Tongue (tissue), 2 donors: ENCODE measurements around the gene CLCNKB. TPM values are rescaled to one million over a fixed set of nuclear protein-coding genes. Genes with fewer than 3 reads are reported as not detected.
"Not testable (repeated sequence)": the region's sequence is repeated elsewhere in the genome, so short reads cannot be mapped to it uniquely, and the experiment has no call there.

Experiments
- DNase-seq: peaks from one replicate; pipeline ENCODE4 v3.0.0-alpha.2; 2015
- total RNA-seq: library from RNA; depleted of rRNA; stranded (reverse); fragments of >200 nt; gene quantifications from one replicate; pipeline ENCODE4 v1.2.3, GENCODE V29; 2014

Gene CLCNKB
- total RNA-seq: 0.41 TPM

DNA sequence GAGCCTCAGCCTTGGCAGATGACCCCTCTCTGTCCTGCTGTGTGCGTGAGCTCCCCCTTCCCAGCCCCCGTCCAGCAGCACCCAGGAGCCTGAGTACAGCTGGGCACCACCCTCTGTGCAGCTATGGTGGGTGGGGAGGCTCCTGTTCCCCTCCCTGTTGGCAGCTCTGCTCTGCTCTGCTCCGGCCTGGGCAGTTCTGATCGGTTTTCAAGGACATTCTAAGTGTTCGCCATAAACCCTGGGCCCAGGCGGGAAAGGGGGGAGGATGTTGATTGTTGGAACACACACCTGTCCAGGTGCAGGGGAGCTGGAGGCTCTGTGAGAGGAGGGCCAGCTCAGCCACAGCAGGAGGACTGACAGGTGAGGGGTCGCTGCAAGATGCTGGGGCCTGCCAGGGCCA, at the start of gene CLCNKB:
TSS of gene CLCNKB (plus strand) at position 262 of the 400 bp plus-strand sequence. CDS start 711 bp downstream, outside the sequence.
- DNase-seq: no peak

DNA sequence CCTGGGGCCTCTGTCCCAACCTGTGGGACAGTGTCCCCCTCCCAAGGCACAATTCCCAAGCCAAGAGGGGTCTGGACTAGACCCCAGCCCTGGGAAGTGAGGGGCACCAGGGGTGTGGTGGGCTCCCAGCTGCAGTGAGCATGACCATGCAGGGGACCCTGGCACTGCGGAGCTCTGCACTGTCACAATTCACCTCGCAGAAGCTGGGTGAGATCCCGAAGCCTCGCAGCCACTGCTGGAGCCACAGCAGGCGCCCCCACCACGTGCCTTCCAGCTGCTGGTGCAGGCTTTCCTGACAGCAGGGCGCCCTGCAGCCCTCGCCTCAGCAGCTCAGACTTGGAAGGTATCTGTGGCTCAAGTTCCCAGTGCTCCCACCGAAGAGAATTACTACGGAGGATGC, 49.5 kb upstream of the CLCNKB start:
- DNase-seq: no peak

DNA sequence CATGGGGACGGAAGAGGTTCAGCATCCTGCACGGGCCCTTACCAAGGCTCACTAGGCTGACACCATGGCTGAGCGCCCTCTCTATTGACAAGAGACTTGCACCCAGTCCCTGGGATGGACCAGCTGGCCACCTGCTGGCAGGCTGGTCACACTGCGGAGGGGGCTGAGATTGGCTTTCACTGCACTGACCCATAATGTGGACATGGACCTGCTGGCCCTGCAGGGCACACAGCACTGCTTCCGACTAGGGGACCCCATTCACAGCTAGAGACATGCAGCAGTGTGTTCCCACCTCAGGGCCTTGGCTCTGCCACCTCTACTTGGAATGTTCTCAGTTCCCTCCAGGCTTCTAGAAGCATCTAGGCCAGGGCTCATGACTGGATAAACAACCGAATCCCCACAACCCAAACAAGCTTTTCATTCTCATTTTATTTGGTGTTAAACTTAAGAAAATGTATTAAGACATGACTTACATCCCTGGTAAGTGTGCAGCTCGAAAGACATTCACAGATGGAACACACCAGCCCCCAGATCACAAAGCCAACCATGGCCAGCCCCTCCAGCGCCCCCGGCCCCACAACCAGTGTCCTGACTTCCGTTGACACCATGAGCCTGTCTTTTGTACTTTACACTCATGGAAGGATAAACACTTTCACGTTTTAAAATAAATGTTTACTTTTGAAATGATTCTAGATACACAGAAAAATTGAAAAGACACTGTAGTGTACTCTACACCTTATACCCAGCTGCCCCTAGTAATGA, 48.8 kb upstream of the CLCNKB start:
- peak; percentile 55 for DNase-seq

DNA sequence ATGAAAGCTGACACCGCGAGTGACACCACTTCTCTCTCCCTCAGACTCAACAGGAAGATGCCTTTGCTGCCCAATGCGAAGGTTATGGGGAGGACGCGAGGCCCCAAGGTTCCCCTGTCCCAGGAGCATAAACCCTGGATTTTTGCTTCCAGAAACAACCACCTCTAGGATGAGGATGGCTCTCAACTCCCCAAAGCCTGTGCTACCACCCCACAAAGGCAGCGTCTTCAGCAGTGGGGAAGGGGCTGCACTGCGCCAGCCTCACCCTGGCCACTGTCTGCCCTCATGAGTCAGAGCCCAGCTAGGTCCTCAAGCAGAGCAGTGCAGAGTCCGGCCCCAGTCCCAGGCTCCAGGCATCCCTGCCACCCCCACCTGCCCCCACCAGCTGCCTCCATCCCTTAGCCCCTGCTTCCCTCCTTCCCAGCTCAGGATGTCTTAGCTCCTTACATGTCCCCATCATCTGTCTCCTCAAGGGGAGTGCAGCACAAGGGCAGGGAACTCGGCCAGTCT, 46.5 kb upstream of the CLCNKB start:
- no peak for DNase-seq

DNA sequence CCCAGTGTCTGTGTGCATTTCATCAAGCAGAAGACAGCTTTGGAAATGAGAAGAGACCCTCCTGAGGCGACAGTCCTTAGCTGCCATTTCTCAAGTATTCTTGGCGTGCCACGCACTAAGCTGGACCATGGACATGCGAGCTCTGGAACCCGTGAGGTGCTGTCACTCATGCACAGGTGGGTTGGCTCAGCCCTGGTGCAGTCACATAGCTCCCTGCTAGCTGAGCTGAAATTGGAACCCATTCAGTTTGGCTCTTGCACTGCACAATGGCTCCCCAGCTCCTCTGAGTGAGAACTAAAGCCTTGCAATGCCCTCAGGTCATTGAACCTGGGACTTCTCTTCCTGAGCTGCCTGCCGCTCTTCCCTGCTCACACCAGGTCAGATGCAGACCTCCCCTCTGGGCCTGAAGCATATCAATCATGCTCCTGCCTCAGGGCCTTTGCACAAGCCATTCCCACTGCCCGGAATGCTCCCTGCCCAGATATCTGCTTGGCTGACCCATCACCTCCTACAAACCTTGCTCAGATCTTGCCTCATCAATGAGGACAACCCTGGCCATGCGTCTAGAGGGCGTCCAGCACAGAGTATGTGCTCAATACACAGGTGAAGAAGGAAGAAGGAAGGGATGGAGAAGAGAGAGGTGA, 45.8 kb upstream of the CLCNKB start:
- DNase-seq: peak; percentile 38

DNA sequence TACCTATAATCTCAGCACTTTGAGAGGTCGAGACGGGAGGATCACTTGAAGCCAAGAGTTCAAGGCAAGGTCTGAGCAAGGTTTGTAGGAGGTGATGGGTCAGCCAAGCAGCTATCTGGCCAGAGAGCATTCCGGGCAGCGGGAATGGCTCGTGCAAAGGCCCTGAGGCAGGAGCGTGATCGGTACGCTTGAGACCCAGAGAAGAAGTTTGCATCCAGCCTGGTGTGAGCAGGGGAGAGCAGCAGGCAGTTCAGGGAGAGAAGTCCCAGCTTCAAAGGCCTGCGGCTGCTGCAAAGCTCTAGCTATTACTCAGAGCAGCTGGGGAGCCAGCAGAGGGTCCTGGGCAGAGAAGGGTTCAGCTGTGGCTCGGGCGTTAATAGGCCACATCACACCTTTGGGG, 44.7 kb upstream of the CLCNKB start:
- no peak for DNase-seq

DNA sequence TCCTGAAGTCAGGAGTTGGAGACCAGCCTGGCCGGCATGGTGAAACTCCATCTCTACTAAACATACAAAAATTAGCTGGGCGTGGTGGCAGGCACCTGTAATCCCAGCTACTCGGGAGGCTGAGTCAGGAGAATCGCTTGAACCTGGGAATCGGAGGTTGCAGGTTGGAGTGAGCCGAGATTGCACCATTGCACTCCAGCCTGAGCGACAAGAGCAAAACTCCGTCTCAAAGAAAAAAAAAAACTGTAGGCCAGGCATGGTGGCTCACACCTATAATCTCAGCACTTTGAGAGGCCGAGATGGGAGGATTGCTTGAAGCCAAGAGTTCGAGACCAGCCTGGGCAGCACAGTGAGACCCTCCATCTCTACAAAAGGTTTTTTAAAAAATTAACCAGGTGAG, 42.3 kb upstream of the CLCNKB start:
- DNase-seq: not testable (repeated sequence)

DNA sequence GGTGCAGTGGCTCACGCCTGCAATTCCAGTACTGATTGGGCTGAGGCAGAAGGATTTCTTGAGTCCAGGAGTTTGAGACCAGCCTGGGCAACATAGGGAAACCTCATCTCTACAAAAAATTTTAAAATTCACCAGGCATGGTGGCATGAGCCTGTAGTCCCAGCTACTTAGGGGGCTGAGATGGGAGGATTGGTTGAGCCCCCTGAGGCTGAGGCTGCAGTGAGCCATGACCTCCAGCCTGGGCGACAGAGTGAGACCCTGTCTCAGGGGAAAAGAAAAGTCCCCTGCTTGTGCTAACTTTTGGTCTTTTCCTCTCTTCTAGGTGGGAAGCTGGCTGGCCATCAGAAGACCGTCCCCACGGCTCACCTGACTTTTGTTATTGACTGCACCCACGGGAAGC, 38.0 kb upstream of the CLCNKB start:
- no peak for DNase-seq

DNA sequence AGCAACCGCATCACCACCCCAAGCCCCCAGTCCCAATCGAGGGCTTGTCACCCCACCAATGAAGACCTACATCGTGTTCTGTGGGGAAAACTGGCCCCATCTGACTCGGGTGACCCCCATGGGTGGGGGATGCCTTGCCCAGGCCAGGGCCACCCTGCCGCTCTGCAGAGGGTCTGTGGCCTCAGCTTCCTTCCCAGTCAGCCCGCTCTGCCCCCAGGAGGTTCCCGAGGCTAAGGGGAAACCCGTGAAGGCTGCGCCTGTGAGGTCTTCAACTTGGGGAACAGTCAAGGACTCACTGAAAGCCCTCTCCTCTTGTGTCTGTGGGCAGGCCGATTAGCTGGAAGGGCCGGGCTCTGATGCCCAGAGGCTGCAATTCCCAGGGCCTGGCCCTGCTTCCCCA, 37.6 kb upstream of the CLCNKB start:
- no peak for DNase-seq

DNA sequence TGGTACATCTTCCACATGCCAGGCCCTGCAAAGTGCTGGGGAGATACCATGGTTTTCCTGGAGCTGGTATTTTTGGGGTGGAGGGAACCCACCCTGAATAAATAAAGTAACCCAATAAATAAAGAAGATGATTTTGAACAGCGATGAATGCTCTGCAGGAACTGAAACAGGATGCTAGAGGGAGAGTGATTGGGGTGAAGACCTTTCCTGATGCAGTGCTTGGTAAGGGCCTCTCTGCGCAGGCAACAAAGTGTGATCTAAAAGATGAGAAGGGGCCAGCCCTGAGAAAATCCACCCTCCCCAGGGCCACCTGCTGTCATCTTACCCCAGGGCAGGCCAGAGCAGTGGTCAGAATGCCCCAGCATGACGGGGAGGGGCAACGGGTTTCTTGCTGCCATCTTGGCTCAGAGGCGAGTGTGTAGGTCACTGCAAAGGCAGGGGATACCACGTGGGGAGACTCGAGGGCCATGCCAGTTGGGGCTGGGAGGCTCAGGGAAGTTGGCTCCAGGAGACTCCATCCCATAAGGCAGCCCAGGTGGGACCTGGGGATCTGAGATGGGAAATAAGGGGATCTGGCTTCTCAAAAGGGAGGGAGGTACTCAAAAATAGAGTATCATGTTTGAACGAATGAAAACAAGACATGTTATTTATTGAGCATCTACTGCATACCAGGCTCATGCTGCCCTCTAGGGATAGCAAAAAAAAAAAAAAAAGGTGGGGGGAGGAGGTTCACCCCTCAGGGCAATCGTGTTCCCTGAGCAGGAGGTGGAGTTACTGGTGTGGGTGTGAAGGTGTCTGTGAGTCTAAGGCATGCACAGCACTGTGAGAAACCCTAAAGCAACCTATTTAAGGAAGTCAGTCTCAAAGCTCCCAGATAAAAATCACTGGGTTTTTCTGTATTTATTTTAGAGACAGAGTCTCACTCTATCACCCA, 36.8 kb upstream of the CLCNKB start:
- no peak for DNase-seq

DNA sequence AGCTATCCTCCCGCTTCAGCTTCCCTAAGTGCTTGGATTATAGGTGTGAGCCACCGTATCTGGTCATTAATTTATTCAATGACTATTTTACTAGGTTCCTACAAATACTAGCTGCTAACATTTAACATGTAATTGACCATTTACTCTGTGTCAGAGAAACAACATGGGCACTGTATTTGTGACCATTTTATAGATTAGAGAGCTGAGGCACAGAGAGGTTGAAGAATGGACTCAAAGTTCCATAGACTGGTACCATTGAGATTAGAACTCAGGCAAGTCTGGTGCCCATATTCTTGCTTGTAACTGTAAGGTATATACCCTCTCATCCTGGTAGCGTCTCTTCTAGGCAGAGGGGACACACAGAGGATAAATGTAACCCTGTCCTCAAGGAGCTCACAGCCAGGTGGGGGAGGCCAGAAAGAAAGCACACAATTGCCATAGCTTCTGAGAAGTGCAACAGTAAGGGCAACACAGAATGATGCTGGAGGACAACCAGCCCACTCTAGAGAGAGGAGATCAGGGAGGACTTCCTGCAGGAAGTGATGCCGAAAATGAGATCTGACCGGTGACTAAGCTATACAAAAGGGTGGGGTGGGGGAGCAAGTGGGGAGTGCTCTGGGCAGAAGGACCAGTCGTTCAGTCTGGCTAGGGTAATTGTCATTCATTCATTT, 35.8 kb upstream of the CLCNKB start:
- DNase-seq: no peak

DNA sequence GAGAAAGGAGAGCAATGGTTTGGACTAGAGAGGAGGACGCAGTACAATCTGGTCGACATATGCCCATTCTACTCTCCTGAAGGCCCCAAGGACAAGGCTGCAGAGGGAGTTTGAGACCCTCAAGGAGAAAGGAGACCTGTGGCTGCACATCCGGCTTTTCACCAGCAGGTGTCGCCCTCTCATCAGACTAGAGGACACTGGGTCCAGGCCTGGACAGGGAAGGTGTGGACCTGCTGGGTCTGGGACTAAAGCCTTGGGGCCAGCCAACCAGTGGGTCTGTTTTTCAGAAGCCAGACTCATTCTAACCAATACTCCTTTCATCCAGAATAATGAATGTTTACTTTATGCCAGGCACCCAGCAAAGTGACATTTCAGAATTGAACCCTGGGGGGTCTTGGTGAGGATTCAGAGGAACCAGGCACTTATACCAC, 34.5 kb upstream of the CLCNKB start:
- peak; percentile 92 for DNase-seq

DNA sequence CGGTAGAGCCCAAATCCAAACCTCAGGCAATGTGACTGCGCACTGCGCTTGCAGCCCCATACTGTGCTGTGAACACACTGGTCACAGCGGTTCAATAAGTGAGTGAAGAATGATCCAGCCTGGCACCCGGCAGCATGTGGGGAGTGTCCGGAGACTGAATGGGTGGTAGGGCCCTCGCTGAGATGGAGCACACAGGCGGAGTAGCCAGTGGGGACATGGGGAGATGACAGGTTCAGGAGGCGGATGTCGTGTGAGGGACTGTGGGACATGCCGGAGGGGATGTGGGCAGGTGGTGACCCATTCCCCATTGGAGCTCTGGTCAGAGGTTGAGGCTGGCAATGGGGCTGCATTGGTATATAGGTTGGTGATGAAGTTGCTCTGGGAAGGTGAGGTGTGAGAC, 33.9 kb upstream of the CLCNKB start:
- no peak for DNase-seq

DNA sequence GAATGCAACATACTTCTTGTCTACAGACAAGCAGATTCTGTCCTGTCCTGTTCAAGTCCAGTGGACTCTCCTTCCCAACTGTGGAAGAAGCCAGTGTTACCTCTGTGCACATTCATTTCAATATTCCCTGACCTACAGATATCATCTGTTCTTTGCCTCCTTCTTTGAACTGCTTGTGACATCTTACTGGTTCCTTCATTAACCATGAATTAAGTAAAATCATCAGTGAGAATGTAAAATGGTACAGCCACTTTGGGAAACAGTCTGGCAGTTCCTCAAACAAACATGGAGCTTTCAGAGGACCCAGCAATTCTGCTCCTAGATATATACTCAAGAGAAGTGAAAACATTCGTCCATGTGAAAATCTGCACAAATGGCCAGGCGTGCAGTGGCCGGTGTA, 32.7 kb upstream of the CLCNKB start:
- DNase-seq: no peak

DNA sequence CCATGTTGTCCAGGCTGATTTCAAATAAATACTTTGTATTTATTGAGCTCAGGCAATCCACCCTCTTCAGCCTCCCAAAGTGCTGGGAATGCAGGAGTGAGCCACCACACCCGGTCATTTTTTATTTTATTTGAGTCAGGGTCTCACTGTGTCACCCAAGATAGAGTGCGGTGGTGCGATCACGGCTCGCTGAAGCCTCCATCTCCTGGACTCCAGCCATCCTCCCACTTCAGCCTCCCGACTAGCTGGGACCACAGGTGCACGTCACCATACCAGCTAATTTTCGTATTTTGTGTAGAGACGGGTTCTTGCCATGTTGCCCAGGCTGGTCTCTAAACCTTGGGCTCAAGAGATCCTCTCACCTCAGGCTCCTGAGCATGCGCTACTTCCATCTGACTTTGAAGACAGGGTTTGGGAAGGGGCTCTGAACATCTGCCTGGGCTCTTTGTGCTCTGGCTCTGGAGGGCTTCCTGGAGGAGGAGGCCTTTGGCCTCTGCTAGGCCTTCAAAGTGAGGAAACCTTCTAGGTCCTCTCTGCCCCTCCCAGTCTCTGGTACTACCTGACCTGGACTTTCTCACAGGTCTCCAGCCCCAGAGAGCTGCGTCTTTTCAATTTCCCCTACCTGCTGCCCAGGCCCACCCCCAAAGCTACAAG, 31.5 kb upstream of the CLCNKB start:
- DNase-seq: no peak

DNA sequence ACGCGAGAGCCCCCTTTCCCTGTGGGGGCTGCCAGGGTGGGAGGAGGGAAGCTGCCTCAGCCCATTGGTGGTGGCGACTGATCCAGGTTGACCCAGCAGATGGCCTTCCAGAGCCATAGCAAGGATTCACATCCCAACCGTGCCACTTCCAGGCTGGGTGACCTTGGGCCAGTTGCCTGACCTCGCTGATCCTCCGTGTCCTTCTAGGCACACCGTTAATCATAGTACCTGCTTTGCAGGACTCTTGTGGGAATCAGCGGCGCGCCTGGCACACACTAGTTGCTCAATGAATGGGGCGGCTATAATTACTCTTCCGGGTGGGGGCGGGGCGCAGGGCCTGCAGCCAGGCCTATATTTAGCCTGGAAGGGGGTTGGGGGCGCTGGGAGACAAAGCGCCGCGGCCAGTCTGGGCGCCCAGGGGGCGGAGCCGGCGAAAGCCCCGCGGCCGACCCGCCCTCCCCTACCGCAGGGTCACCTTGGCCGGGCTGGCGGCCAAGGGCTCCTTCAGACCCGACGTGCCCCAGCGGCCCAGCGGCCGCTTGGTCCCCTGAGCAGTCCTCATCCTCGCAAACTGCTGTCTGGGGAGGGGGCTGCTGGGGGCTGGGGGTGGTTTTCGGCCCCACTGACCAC, 30.9 kb upstream of the CLCNKB start:
- DNase-seq: peak; percentile 84

DNA sequence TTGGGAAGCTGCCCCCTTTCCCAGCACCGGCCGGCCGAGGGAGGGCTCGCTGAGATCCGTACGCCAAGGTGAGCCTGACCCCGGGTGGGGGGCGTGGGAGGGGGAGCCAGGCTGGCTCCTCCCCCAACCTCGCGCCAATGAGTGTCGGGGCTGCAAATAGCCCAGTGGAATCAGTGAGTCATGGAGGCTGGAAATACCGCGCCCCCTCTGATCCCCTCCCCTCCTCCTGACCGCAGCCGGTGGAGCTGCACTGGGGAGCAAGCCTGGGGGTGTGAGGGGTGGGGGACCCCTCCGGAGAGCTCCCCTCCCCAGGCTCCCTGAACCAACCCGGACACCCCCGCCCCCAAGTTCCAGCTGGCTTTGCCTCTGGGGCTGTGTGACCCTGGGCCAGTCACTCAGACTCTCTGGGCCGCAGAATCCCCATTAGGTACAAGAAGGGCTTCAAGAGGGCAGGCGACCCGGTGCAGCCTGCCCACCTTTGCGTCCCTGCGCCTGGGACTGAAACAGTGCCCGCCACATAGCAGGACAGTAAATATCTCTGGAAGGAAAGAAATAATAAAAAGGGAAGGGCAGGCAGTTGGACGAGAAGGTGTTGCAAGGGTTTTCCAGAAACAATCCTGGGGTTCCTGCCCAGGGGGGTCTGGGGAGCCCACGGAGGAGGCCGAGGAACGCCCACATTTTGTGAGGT, 30.2 kb upstream of the CLCNKB start:
- DNase-seq: peak; percentile 85

DNA sequence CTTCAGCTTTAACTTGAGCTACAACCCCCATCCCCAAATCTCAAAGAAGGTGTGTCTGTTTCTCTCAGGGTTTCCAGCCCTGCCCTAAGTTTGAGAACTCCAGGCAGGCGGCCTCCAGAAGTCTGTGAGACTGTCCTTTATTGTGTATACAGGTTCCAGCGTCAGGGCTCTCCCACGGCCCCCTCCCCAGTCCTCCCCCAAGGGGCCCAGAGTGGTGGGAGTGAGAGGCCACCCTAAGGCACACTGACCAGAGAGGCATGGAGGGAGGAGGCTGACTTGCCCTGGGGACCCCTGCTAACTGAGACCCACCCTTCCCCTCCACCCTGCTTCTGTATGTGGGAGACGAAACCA, 29.7 kb upstream of the CLCNKB start:
- no peak for DNase-seq

DNA sequence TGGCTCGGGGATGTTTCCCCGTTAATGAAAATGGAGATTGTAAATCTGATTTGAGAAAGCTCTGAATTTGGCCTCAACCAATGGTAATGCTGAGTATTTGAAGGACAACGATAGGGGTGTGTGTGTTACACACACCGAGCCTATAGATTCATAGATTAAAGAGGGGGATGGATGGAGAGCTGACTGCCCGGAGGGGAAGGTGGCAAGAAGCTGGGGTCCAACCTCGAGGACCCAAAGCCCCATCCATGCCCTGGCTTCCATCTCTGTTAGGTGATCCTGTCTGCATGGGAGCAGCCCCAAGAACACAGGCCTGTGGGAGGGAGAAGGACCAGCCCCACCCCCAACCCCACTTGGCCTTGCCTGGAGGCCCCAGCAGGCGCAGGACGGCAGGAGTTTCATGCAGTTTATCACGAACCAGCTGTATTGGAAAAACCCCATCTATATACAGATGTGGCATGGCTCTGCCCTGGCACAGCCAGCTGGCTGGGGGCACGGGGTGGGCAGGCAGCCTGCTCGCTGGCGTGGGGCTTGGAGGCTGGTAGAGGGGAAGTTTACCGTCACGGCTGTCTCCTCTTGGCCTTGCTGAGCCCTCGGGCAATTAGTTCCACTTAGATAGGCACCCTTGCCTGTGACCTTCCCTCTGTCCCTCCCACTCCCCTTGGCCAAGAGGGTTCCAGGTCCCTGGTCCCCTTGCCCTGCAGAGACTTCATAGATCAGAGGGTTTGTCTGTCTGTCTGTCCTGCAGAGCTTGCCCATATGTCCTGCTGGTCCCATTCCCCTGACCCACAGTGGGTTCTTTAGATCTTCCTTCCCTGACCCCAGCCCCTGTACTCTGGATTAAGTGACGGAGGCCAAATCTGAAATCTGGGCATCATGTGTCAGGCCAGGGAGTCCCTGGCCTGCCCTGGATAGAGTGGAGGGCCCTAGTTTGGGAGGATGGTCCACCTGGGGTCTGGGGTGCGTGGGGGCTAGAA, 28.8 kb upstream of the CLCNKB start:
- peak; percentile 87 for DNase-seq
